Effector memory CD8-positive, alpha-beta T cell (primary cell): ENCODE data around the gene NAXE.
"Not testable (repeated sequence)": the region's sequence is repeated elsewhere in the genome, so short reads cannot be mapped to it uniquely, and the experiment has no call there.

ENCODE experiments used
- ATAC-seq: fragments of 150-1000 bp; cut with Tn5 transposase; replicated peaks from 2 replicates; pipeline ENCODE4 v1.10.0; 2021; ENCODE audit warnings: mild to moderate bottlenecking, moderate library complexity
- DNase-seq, 3 experiments: peaks; one replicate each; pipeline ENCODE4 v3.0.0; 2021
- H3K27ac Mint-ChIP-seq, 2 donors: one replicate each; pipeline ENCODE4 v1.8.0; 2022; ENCODE audit warnings: mild to moderate bottlenecking in 2 of 2, mixed read lengths in 2 of 2, moderate library complexity in 2 of 2
- H3K27me3 Mint-ChIP-seq, 2 donors: one replicate each; pipeline ENCODE4 v1.8.0; 2022; ENCODE audit warnings: mixed read lengths in 2 of 2
- H3K36me3 Mint-ChIP-seq: one replicate; pipeline ENCODE4 v1.8.0; 2022; ENCODE audit warnings: mild to moderate bottlenecking, moderate library complexity, mixed read lengths; ENCODE audit not compliant: insufficient read depth
- H3K4me1 Mint-ChIP-seq, 2 donors: one replicate each; pipeline ENCODE4 v1.8.0; 2022; ENCODE audit warnings: low read depth in 2 of 2, mixed read lengths in 2 of 2
- H3K4me3 Mint-ChIP-seq, 2 donors: one replicate each; pipeline ENCODE4 v1.8.0; 2022; ENCODE audit warnings: mild to moderate bottlenecking in 2 of 2, mixed read lengths in 2 of 2, moderate library complexity in 2 of 2
- H3K9me3 Mint-ChIP-seq, 2 donors: one replicate each; pipeline ENCODE4 v1.8.0; 2022; ENCODE audit warnings: mixed read lengths in 2 of 2

The NAXE gene

GRCh38 chr1:156623946-156624813 is 32.6 kb downstream of the NAXE start:
- H3K4me1 Mint-ChIP-seq, result peaks cover 7 to 10% of the 10 kb centered on the region in 2 donors
- H3K4me3 Mint-ChIP-seq, result peak overlapping the region; percentile 68 to 74
- H3K27ac Mint-ChIP-seq, result no peak overlapping the region
- DNase-seq, result no peak
- H3K9me3 Mint-ChIP-seq, result no peaks in the 10 kb centered on the region
- peak; percentile 55 for ATAC-seq
- peaks cover 80 to 91% of the 10 kb centered on the region in 2 donors for H3K27me3 Mint-ChIP-seq
- peaks cover 7% of the 10 kb centered on the region for H3K36me3 Mint-ChIP-seq

GRCh38 chr1:156624814-156625435 is 33.3 kb downstream of the NAXE start:
- Mint-ChIP-seq H3K36me3 (peaks cover 9% of the 10 kb centered on the region), H3K4me3 (peak overlapping the region; percentile 68 to 74), H3K4me1 (peaks cover 7 to 10% of the 10 kb centered on the region in 2 donors), H3K27ac (no peak overlapping the region), H3K27me3 (peaks cover 80 to 91% of the 10 kb centered on the region in 2 donors), H3K9me3 (no peaks in the 10 kb centered on the region)
- DNase-seq, result no peak
- peak; percentile 32 for ATAC-seq

DNA sequence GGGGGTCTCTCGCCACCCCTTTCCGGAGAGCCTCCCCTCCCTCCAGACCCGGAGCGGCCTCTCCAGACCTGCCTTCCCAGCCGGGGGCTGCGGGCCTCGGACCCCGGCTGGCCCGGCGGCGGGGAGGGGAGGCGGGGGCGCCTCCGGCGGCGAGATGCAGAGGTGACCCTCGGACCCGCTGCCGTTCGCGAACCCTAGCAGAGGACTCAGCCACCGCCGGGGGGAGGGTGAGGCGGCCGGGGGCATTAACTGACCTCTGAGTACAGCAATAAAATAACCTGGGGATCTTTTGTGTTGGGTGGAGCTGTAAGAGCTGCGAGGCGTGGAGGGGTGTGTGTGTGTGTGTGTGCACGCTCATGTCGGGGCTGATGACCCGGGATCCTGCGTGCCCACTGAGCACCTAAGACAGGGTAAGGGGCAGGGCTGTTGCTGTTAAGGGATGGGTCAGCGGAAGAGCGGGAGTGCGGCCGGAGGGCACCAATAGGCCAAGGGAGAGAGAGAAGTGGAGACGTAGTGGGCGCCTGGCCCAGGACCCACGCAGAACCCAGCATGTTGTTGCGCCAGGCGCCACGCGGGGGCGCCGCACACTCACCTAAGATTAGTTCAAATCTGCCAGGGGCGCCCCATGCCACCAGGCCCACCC is 34.0 kb downstream of the NAXE start:
- H3K9me3 Mint-ChIP-seq, result no peaks in the 10 kb centered on the region
- peaks cover 9% of the 10 kb centered on the region for H3K36me3 Mint-ChIP-seq
- ATAC-seq (peak; percentile 67), DNase-seq (peak; percentile 58 to 65 (median 62))
- H3K27ac Mint-ChIP-seq, result no peak overlapping the region
- H3K4me1 Mint-ChIP-seq, result peaks cover 7 to 10% of the 10 kb centered on the region in 2 donors
- peaks cover 77 to 86% of the 10 kb centered on the region in 2 donors for H3K27me3 Mint-ChIP-seq
- H3K4me3 Mint-ChIP-seq, result peak overlapping the region; percentile 68 to 74

DNA sequence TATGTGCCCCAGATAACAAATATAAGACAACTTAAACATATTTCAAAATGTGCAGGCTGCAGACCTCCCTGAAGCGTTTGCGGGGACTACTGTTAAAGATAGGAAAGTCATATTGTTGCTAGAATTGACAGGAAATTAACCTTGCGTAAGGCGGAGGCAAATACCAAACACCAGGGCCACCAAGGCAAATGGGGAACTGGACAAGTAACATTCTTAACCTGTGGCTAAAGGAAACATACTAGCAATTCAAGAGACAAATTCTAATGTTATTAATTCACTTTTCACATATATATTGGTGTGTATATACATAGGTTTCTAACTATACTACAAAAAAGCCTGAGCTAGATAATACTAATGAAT is 34.5 kb downstream of the NAXE start:
- peaks cover 9% of the 10 kb centered on the region for H3K36me3 Mint-ChIP-seq
- H3K9me3 Mint-ChIP-seq, result no peaks in the 10 kb centered on the region
- H3K4me3 Mint-ChIP-seq, result peak overlapping the region; percentile 68 to 74
- DNase-seq, result no peak
- peaks cover 77 to 86% of the 10 kb centered on the region in 2 donors for H3K27me3 Mint-ChIP-seq
- peaks cover 7 to 10% of the 10 kb centered on the region in 2 donors for H3K4me1 Mint-ChIP-seq
- no peak for ATAC-seq
- no peak overlapping the region for H3K27ac Mint-ChIP-seq

DNA sequence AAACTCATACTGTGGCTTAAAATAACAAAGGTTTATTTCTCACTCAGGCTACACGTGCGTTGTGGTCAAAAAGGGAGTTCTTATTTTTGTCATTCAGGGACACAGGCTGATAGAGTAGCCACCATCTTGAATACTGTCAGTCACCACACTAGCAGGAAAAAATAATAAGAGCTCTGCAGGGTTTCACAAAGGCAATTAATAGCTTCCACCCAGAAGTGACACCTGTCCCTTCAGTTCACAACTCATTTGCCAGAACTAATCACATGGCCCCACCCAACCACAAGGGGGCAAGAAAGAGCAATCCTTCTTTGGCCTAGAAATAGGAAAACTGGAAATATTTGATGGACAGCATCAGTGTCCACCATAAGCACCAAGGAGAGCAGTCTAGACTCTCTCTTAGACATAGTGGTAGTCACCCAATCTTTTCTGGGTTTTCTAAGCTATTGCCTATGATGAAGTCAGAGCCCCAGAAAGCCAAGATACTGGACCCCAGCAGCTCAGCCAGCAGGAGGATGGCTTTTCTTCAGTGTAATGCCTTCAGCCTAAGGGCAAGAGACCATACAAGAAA is 35.8 kb downstream of the NAXE start:
- DNase-seq (peak in 1 of 3 experiments; percentile 40), ATAC-seq (peak; percentile 32)
- no peak overlapping the region for H3K27ac Mint-ChIP-seq
- peaks cover 78 to 86% of the 10 kb centered on the region in 2 donors for H3K27me3 Mint-ChIP-seq
- no peaks in the 10 kb centered on the region for H3K9me3 Mint-ChIP-seq
- peaks cover 7 to 10% of the 10 kb centered on the region in 2 donors for H3K4me1 Mint-ChIP-seq
- H3K36me3 Mint-ChIP-seq, result peaks cover 8% of the 10 kb centered on the region
- no peak overlapping the region for H3K4me3 Mint-ChIP-seq

DNA sequence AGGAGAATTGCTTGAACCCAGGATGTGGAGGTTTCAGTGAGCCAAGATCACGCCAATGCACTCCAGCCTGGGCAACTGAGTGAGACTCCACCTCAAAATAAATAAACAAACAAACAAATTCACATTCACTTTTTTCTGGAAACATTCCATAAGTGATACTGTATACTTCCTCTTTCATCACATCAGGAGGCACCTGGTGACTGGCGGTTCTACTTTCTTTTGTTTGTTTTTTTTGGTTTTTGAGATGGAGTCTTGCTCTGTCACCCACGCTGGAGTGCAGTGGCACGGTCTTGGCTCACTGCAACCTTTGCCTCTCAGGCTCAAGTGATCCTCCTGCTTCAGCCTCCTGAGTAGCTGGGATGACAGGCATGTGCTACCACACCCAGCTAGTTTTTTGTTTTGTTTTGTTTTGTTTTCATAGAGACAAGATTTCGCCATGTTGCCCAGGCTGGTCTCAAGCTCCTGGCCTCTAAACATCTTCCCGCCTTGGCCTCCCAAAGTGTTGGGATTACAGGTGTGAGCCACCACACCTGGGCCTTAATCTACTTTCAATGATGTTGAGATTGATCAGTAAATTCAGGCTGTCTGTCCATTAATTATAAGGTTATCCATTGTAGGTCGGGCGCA is 38.4 kb downstream of the NAXE start:
- H3K27me3 Mint-ChIP-seq, result peaks cover 80 to 86% of the 10 kb centered on the region in 2 donors
- no peaks in the 10 kb centered on the region for H3K9me3 Mint-ChIP-seq
- no peak overlapping the region for H3K4me3 Mint-ChIP-seq
- DNase-seq, result no peak
- H3K36me3 Mint-ChIP-seq, result peaks cover 6% of the 10 kb centered on the region
- H3K4me1 Mint-ChIP-seq, result peaks cover 7% of the 10 kb centered on the region in 2 donors
- no peak for ATAC-seq
- no peak overlapping the region for H3K27ac Mint-ChIP-seq

- H3K36me3 Mint-ChIP-seq, H3K9me3 Mint-ChIP-seq, H3K4me3 Mint-ChIP-seq, DNase-seq, H3K4me1 Mint-ChIP-seq, H3K27ac Mint-ChIP-seq, ATAC-seq: not testable (repeated sequence)
- H3K27me3 Mint-ChIP-seq, result peaks cover 75 to 84% of the 10 kb centered on the region in 2 donors
These were observed 39.6 kb downstream of the NAXE start for GRCh38 chr1:156631152-156631551.

DNA sequence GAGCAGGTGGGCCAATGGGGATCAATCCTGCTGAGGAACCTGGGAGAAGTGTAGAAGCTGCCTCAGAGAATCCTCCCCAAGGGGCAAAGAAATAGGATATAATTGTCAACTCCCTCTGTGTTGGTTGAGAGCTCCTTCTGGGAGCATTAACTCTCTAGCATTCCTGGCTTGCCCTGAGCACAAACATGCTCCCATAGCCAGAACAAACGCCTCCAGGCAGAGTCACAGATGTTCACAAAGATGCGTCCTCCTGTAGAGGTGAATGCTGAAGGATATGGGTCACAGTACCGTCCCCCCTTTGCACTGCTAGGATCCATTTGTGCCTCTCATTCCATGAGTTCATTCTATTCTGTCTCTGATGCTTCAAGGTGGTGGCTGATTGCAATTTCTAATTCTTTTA is 40.8 kb downstream of the NAXE start:
- ATAC-seq (no peak), DNase-seq (no peak)
- peaks cover 4% of the 10 kb centered on the region for H3K36me3 Mint-ChIP-seq
- no peak overlapping the region for H3K27ac Mint-ChIP-seq
- peaks cover 78 to 86% of the 10 kb centered on the region in 2 donors for H3K27me3 Mint-ChIP-seq
- no peaks in the 10 kb centered on the region for H3K9me3 Mint-ChIP-seq
- H3K4me3 Mint-ChIP-seq, result no peak overlapping the region
- H3K4me1 Mint-ChIP-seq, result no peaks in the 10 kb centered on the region

DNA sequence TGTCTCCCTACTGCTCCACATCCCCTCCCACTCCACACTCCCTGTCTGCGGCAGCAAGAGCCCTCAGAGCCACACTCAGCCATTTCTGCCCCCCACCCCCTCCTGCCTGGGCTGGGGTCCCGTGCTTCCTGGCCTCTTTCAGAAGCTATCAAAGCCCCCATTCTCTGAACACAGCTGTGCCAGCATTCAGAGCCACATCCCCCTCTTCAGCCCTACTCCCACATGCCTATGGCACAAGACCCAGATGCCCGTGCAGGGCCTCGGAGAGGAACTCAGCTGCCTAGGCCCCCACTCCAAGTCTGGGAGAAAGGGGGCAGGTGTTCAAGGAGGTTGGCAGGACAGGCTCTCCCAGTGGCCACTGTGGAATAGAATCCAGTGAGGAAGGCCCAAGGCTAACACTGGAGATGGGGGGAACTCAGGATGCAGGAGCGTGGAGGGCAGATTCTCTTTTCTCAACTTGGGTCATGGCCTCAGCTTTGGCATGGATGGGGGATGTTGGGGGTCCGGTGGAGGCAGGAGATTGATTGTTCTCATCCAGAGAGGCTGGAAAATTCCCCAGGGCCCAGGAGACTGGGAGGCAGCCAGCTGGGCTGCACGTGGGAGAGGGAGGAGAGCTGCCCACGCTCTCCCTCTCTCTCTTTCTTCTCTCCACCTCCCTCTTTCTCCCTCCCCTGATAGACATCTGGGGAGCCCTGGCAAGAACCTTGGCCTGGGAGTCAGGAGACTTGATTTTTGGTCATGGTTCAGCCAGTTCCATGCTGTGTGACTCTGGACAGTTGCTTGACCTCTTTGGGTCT is 46.8 kb downstream of the NAXE start:
- Mint-ChIP-seq H3K4me1 (peaks cover 9 to 14% of the 10 kb centered on the region in 2 donors), H3K4me3 (no peak overlapping the region), H3K36me3 (peaks cover 4% of the 10 kb centered on the region), H3K27me3 (peaks cover 78 to 90% of the 10 kb centered on the region in 2 donors), H3K9me3 (no peaks in the 10 kb centered on the region), H3K27ac (no peak overlapping the region)
- no peak for ATAC-seq
- no peak for DNase-seq

- no peaks in the 10 kb centered on the region for H3K9me3 Mint-ChIP-seq
- H3K4me3 Mint-ChIP-seq, result no peak overlapping the region
- peaks cover 4% of the 10 kb centered on the region for H3K36me3 Mint-ChIP-seq
- no peak for DNase-seq
- ATAC-seq, result no peak
- H3K27ac Mint-ChIP-seq, result no peak overlapping the region
- peaks cover 75 to 91% of the 10 kb centered on the region in 2 donors for H3K27me3 Mint-ChIP-seq
- H3K4me1 Mint-ChIP-seq, result peaks cover 13 to 18% of the 10 kb centered on the region in 2 donors
These were observed 48.1 kb downstream of the NAXE start for GRCh38 chr1:156639601-156640101.

GRCh38 chr1:156640842-156641706 is 49.5 kb downstream of the NAXE start:
- H3K4me3 Mint-ChIP-seq, result peak overlapping the region; percentile 59 to 77
- H3K4me1 Mint-ChIP-seq, result peaks cover 13 to 20% of the 10 kb centered on the region in 2 donors
- no peaks in the 10 kb centered on the region for H3K9me3 Mint-ChIP-seq
- H3K27ac Mint-ChIP-seq, result no peak overlapping the region
- no peak for DNase-seq
- H3K27me3 Mint-ChIP-seq, result peaks cover 78 to 93% of the 10 kb centered on the region in 2 donors
- no peak for ATAC-seq
- peaks cover 4% of the 10 kb centered on the region for H3K36me3 Mint-ChIP-seq
